ENCODE data around the gene SLC39A7.
A peak's percentile ranks its signal among the peaks of the same experiment; 100 is the strongest.

Gene SLC39A7

GRCh38 chr6:33190504-33191107 lies 10.1 kb upstream of the SLC39A7 start:
- no peak for DNase-seq

DNA sequence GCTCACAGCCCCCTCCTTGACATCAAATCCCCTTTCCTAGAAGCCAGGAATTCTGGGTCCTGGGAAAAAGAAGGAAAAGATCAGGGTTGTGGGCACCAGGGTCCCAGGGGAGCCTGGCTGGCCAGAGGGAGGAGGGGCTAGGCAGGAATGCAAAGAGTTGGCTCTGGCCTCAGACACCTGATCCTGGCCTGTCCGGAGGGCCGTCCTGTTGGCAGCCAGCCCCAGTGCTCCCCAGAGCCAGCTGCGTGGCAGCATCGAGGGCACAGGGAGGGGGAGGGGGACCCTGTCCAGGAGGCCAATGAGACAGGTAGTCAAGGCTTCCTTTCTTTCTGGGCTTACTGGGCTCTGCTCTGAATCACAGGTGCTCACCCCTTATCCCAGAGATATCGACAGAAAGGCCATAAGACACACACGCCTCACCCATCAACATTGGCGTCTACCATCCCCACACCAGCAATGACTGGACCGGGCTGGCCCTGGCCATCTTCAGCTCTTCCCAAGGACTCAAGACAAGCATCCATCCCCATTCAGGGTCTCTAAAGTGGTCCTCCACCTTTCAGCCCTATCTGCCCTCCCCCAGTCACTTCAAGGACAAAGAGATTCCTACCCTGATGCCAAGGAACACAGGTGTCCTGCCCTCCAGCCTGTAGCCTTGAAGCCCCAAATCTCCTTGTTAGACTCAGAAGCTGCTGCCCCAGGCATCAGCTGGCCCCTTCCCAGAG lies 9.1 kb upstream of the SLC39A7 start:
- DNase-seq, result no peak

DNA sequence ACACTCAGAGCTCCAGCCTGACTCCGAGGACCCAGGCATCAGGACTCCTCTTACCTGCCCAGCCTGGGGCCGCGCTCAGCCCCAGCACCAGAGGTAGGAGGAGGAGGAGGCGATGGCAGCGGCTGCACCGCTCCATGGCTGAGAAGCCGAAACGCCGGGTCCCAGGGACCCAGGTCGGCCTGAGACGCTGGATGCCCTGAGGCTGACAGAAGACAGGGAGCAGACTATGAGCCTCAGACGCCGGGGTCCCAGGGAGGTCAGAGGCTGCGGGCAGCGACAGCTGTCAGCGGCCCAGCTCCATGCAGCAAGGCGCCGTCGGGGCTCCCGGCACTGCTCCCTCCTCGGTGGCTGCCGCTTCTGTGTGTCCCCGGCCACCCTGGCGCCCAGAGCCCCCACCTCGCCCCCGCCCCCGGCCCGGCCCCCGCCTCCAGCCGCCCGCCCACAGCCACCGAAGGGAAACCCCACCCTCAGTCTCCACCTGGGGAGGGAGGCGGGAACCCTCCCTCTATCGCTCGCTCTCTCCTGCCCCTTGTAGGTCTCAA lies 8.5 kb upstream of the SLC39A7 start, which contains the start of gene COL11A2:
Gene COL11A2 (minus strand): TSS at position 363 of the 542 bp plus-strand sequence. CDS start 227 bp downstream, at position 136.
- DNase-seq, result no peak

- DNase-seq, result no peak
Observed at GRCh38 chr6:33192671-33193602, 7.7 kb upstream of the SLC39A7 start.

DNA sequence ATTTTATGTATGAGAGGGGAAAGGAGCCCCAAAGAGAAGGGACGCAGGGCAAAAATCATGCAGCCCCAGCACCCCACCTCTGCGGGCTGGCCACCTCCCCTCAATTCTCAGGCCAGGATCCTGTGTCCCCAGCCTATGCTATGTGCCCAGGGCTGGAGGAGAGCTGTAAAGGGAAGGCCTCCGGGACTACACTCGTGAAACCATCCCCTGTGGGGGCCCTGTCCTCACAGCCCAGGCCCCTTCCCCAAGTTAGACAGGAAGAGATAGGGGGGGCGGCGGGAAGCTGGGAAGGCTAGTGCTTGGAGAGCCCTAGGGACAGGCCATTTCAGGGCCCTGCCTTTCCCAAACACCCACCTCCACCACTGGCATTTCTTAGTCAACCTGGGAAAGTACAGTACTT lies 7.0 kb upstream of the SLC39A7 start:
- no peak for DNase-seq

DNA sequence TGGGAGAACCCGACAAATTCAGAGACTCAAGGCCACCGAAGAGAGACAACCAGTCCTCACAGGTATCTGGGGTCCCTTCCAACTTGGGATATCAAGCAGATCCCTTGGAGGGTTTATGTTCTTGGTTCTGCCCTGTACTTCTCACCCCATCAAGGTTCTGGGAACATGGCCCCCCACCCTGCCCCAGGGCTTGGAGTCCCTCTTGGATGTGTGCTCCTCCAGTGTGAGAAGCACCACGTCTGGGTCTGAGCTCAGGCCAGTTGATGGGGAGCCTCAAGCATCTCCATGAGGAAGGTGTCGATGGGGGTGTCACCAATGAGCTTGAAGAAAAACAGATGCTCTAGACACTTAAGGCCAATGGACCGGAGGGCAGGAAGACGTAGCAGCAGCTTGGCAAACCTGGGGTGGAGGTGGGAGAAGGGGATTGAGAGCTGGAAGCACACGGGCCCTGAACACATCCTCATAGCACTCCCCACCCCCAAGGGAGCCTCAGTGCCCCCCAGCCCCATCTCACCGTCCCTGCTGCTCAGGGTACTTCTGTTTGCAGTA lies 6.2 kb upstream of the SLC39A7 start:
- DNase-seq, result no peak

DNA sequence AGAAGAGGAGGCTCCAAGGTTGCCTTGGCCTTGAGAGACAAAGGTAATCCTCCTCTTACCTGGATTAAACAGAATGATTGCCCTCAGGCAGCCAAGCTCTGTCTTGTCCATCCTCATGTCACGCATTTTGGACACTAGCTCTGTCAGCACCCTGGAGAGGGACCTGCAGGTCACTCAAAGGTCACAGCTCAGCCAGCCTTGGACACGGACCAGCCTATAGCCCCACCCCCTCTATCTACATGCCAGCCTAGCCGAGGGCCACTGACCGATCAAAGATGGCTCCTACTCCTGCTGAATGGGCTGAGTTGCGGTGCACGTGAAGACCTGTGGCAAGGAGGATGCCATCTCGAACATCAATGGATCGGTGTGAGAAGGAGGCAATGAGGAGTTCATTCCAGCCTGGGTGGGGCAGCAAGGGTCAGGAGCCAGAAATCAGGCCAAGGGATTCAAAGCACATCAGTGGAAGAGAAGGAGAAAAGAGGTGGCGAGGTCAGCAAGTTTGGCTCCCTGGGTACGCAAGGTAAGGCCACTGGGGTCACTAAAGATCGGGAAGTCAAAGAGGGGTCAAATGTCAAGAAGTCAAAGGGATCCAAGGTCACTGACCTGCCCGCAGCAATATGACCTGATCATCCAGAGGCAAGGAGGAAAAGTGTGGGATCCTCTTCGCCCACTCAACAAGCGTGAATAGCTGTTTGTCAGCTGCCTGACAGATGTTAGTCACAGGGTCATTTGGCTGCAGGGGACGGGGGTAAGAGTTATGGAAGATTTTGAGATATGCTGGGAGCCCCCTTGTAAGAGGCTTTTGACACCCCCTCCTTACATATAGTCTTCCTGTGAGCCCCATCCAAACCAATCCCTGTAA lies 5.1 kb upstream of the SLC39A7 start:
- no peak for DNase-seq

GRCh38 chr6:33197431-33198048 lies 3.1 kb upstream of the SLC39A7 start:
- DNase-seq, result peak; percentile 53

DNA sequence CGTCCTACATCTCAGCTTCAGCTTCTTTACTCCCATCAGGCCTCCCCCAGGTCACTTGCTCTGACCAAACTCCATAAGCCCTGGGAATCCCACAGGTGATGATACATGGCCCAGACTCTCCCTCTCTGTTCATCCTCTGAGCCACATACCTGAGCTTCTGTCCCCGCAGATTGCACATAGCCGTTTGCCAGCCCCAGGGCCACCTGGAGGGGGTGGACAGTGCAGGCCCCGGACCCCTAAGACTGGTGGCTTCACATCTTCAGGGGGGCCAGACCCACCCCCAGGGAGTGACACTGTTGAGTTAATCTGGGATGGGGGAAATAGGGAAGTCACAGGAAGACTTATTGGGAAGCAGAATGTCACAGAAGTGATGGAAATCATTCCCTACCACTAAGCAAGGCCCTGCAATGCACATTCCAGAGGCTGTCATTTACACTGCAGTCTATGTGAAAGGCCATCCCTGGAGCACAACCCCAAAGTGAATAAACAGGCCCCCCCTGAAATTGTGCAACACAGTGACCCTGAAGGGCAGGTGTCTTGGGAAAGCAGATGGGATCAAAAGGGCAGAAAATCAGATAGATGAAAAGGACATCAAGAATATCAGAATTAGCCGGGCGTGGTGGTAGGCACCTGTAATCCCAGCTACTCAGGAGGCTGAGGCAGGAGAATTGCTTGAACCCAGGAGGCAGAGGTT lies 2.4 kb upstream of the SLC39A7 start:
- no peak for DNase-seq

DNA sequence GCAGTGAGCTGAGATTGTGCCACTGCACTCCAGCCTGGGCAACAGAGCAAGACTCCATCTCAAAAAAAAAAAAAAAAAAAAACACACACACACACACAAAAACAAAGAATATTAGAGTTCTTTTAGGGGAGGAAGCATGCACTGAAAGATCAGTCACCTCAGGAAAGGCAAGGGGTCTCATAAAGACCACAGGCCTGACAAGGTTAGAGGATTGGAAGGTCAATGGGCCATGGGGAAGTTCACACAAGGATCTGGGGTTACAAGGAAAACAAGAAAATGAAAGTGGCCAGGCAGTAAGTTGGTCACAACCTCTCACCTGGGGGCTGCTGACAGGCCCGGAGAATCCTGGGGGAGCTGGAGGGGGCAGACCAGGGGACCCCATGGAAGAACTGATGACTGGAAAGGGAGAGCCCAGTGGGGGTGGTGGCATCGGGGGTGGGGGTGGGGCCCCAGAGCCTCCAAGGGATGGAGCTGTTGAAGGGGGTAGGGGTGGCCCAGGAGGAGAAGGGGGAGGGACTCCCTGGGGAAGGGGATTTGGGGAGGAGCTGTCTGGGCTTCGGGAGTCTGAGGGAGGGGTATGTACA lies 1.7 kb upstream of the SLC39A7 start:
- DNase-seq, result no peak

DNA sequence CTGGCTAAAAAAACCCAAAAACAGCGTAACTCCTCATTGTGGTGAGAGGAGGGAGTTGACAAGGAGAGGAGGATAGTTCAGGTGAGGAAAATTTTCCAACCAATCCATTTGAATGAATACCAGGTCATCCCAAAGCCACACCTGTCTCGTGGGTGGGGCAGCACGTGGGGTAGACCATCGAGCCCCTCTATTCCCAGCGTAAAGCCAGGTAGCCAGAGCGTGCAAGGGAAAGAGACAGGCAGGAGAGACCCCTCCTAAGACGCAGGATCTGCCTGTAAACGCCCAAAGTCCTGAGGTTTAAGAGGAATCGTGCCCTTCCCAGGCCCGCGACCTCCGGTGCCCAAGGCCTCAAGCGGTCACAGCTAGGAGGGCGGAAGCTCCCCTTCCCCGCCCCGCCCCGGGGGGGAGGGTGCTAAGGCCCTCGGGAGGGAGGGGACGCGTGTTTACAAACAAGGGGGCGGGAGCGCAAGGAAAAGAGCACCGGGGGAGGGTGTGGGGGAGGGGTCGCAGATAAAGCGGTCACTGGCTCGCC lies 914 bp upstream of the SLC39A7 start:
- peak; percentile 52 for DNase-seq

GRCh38 chr6:33201147-33201545 lies 479 bp downstream of the SLC39A7 start:
- no peak for DNase-seq

DNA sequence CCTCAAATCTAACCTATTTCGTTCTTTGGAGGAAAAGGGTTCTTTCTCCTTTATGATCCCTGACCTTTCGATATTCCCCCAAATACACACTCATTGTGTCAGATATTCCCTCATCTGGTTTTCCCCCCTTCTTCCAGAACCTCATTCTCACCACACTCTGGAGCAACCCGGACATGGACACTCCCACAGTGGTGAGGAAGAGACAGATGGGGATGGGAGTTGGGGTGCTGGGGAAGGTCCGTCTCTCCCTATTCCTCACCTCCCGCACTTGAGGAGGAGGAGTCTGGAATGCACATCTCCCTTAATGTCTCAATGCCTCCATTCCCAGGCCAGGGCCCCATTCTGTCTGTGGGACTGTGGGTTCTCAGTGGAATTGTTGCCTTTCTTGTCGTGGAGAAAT lies 1.3 kb downstream of the SLC39A7 start:
- no peak for DNase-seq

- DNase-seq, result no peak
Observed at GRCh38 chr6:33202799-33203198, 2.1 kb downstream of the SLC39A7 start.

DNA sequence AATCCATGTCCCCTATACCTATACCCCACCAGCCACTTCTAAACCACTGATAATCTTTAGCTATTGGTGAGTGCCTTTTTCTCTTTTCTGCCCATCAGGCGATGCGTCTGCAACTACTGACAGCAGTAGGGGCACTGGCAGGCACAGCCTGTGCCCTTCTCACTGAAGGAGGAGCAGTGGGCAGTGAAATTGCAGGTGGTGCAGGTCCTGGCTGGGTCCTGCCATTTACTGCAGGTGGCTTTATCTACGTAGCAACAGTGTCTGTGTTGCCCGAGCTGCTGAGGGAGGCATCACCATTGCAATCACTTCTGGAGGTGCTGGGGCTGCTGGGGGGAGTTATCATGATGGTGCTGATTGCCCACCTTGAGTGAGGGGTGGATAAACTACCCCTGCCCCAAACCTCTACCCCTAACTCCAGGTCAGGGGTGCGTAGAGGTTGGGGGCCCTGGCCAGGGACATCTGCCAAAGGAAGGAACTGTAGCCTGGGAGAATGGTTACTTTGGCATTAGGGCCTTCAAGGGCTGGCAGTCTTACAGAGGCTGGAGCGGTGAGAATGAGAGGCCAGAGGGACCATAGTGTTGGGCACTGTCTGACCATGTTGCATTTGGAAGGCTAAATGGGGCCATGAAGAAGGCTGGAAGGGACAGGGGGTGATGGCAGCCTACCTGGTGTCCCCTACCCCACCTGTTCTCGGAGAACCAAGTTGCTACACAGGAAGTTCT lies 2.9 kb downstream of the SLC39A7 start:
- no peak for DNase-seq

- DNase-seq, result no peak
Observed at GRCh38 chr6:33204165-33204414, 3.4 kb downstream of the SLC39A7 start.

GRCh38 chr6:33204415-33205190 lies 3.9 kb downstream of the SLC39A7 start, which contains the start of gene HSD17B8:
Gene HSD17B8, plus strand, starts transcription at chr6:33204655. Its CDS starts 14 bp downstream, at chr6:33204669.
- DNase-seq, result peak; percentile 90

DNA sequence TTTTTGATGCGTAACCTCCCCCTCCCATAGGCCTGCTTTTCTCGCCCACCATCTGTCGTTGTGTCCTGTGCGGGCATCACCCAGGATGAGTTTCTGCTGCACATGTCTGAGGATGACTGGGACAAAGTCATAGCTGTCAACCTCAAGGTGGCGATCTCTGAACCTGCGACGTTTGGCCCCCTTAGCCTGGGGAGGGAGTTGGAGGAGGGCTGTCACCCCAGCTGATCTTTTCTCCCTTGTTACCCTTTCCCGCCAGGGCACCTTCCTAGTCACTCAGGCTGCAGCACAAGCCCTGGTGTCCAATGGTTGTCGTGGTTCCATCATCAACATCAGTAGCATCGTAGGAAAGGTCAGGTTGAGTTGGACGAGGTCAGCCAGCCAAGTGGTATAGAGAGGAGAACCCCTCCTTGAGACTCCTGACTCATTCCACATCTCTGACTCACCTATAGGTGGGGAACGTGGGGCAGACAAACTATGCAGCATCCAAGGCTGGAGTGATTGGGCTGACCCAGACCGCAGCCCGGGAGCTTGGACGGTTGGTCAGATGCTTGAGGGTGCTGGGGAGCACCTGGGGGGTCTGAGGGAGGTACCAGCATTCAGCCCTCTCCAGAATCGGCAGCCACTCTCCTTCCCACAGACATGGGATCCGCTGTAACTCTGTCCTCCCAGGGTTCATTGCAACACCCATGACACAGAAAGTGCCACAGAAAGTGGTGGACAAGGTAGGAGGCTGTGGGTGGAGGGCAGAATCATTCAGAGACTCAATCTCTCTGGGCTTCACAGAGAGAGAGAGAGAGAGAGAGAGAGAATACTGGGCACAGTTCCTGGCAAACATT lies 4.7 kb downstream of the SLC39A7 start:
- DNase-seq, result peak; percentile 58
